ENCODE data around the gene SNAPC4. TPM values are rescaled to one million over a fixed set of nuclear protein-coding genes. Genes with fewer than 3 reads are reported as not detected.

Gene SNAPC4
- total and polyA plus RNA-seq, 7 donors = 1.4 to 10.8 (median 5.0) TPM

DNA sequence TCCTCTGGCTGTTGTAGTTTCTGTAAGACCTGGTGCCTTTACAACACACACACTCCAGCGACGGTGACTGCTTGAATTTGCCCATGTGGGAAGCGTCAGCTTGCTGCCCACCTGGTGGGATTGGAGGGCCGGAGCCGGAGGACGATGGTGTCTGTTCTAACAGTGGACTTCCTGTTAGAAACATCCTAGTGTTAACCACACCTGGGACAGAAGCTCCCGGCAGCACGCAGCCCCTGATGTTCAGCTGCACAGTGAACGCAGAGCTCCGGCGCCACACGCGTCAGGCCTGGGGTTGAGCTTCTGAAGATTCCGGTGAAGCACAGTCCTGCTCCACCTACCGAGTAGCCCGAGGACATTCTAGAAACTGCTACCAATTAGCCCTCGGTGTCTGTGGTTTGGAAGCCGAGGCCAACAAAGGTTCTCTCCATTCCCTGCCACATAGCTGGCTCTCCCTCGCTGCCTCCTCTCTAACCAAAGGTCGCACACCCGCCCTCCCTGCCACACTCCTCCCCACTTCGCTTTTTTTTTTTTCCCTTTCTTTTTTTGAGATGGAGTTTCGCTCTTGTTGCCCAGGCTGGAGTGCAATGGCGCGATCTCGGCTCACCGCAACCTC, 24.9 kb upstream of the SNAPC4 start:
- intact Hi-C loops (cut with DNase I) = no loop called here
- H3K27ac ChIP-seq = no peak overlapping the region
- no peak for DNase-seq
- WGBS, 2 donors = 88 to 91% methylated on average over 27 of the region's 27 CpGs
- H3K27me3 ChIP-seq = no peaks in the 10 kb centered on the region
- H3K4me1 ChIP-seq = no peaks in the 10 kb centered on the region
- H3K9me3 ChIP-seq = no peaks in the 10 kb centered on the region
- TF ChIP-seq POLR2AphosphoS5 (IDR thresholded peaks at IDR 0.05) = no peak
- TF ChIP-seq EP300 (IDR thresholded peaks at IDR 0.05) = no peak
- TF ChIP-seq POLR2A (IDR thresholded peaks at IDR 0.05) = no peak
- TF ChIP-seq, protein P1, sequence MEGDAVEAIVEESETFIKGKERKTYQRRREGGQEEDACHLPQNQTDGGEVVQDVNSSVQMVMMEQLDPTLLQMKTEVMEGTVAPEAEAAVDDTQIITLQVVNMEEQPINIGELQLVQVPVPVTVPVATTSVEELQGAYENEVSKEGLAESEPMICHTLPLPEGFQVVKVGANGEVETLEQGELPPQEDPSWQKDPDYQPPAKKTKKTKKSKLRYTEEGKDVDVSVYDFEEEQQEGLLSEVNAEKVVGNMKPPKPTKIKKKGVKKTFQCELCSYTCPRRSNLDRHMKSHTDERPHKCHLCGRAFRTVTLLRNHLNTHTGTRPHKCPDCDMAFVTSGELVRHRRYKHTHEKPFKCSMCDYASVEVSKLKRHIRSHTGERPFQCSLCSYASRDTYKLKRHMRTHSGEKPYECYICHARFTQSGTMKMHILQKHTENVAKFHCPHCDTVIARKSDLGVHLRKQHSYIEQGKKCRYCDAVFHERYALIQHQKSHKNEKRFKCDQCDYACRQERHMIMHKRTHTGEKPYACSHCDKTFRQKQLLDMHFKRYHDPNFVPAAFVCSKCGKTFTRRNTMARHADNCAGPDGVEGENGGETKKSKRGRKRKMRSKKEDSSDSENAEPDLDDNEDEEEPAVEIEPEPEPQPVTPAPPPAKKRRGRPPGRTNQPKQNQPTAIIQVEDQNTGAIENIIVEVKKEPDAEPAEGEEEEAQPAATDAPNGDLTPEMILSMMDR (IDR thresholded peaks at IDR 0.05) = no peak
- H3K36me3 ChIP-seq = peaks cover 15 to 71% (median 48%) of the 10 kb centered on the region in 4 donors
- no peak overlapping the region for H3K4me3 ChIP-seq

DNA sequence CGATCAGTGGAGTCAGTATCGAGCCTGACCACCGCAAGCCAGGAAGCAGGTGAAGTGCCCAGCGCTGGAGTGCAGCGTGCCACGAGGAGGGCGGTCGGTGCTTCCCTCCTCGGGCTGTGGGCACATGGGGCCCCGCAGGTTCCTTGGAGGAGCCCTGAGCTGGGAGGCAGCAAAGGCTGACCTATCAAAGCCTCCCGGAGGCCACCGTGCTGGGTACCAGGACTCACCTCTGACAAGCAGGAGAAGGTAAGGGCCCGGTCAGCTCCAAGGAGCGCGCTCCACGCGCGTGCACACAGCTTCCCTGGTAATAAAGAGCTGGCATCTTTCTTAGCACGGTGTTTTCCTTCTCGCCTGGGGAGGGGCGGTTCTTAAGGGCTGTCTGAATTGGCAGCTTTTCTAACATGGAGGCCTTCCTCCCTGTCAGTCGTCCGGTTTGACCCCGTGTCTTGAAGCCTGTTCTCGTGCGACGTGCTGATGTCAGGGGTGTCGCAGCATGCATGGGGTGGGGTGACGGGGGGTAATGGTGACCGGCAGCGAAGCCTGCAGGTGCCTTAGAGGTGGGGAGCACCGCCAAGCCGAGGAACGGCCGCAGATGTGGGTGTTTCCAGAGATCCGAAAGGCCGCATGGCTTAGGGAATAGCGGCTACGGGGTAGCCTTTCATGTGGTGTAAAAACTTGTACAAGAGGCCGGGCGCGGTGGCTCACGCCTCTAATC, 23.6 kb upstream of the SNAPC4 start:
- DNase-seq = no peak
- Histone ChIP-seq H3K27me3 (no peaks in the 10 kb centered on the region), H3K4me1 (no peaks in the 10 kb centered on the region), H3K9me3 (no peaks in the 10 kb centered on the region), H3K36me3 (peaks cover 16 to 71% (median 52%) of the 10 kb centered on the region in 4 donors), H3K27ac (no peak overlapping the region), H3K4me3 (no peak overlapping the region)
- intact Hi-C loops (cut with DNase I) = no loop called here
- 96 to 97% methylated on average over 43 of the region's 43 CpGs for WGBS, 2 donors
- TF ChIP-seq, protein P1 (IDR thresholded peaks at IDR 0.05) = no peak
- TF ChIP-seq POLR2AphosphoS5 (IDR thresholded peaks at IDR 0.05) (no peak), POLR2A (IDR thresholded peaks at IDR 0.05) (no peak), EP300 (IDR thresholded peaks at IDR 0.05) (no peak)

DNA sequence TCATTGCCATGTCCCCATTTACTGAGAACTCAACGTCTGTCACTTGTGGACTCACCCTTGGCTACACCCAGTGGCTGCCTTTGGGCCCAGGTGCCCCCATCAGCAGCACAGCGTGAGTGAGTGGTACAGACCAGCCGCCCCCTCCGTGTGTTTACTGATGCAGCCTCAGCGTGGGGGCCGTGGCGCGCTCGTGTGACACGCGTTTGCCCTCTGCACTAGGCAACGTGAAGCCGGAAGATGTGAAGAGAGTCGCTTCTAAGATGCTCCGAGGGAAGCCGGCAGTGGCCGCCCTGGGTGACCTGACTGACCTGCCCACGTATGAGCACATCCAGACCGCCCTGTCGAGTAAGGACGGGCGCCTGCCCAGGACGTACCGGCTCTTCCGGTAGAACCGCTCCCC, 22.9 kb upstream of the SNAPC4 start:
- TF ChIP-seq POLR2A (IDR thresholded peaks at IDR 0.05) (no peak), EP300 (IDR thresholded peaks at IDR 0.05) (no peak), POLR2AphosphoS5 (IDR thresholded peaks at IDR 0.05) (no peak)
- TF ChIP-seq, protein P1 (IDR thresholded peaks at IDR 0.05) = no peak
- 95 to 97% methylated on average over 26 of the region's 26 CpGs for WGBS, 2 donors
- no peak for DNase-seq
- Histone ChIP-seq H3K4me1 (no peaks in the 10 kb centered on the region), H3K36me3 (peaks cover 23 to 74% (median 59%) of the 10 kb centered on the region in 4 donors), H3K27me3 (no peaks in the 10 kb centered on the region), H3K27ac (no peak overlapping the region), H3K4me3 (no peak overlapping the region), H3K9me3 (no peaks in the 10 kb centered on the region)
- intact Hi-C loops (cut with DNase I) = no loop called here

DNA sequence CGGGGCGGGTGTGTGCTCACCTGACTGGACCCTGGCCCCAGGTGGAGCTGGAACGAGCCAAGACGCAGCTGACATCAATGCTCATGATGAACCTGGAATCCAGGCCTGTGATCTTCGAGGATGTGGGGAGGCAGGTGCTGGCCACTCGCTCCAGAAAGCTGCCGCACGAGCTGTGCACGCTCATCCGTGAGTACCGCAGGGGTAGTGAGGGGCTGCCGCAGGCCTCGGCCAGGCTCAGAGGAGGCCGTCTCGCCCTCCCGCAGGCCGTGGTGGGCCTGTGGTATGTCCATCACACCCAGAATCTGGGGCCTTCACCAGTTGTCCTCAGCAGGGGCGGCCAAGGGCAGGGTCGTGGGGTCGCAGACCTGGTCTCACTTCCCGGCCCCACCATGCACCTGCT, 21.8 kb upstream of the SNAPC4 start:
- H3K4me3 ChIP-seq = no peak overlapping the region
- H3K9me3 ChIP-seq = no peaks in the 10 kb centered on the region
- no peak for DNase-seq
- no peaks in the 10 kb centered on the region for H3K27me3 ChIP-seq
- TF ChIP-seq, protein P1 (IDR thresholded peaks at IDR 0.05) = no peak
- TF ChIP-seq POLR2AphosphoS5 (IDR thresholded peaks at IDR 0.05) (no peak), EP300 (IDR thresholded peaks at IDR 0.05) (no peak), POLR2A (IDR thresholded peaks at IDR 0.05) (no peak)
- intact Hi-C loops (cut with DNase I) = no loop called here
- peaks cover 34 to 85% (median 67%) of the 10 kb centered on the region in 4 donors for H3K36me3 ChIP-seq
- H3K27ac ChIP-seq = no peak overlapping the region
- no peaks in the 10 kb centered on the region for H3K4me1 ChIP-seq
- 92 to 96% methylated on average over 21 of the region's 21 CpGs for WGBS, 2 donors

All from sigmoid colon (tissue), 7 donors.